Nephron (organoid): ENCODE results near the gene PREPL.

Experiments
- H3K27ac Mint-ChIP-seq, 3 experiments: 2 replicates each; pipeline ENCODE4 v1.8.0; 2020; ENCODE audit warnings: mixed read lengths in 3 of 3, mild to moderate bottlenecking in 2 of 3, moderate library complexity in 1 of 3
- H3K27me3 Mint-ChIP-seq: 2 replicates; pipeline ENCODE4 v1.8.0; 2021; ENCODE audit warnings: low read depth, mild to moderate bottlenecking, moderate library complexity, mixed read lengths
- H3K36me3 Mint-ChIP-seq: 2 replicates; pipeline ENCODE4 v1.8.0; 2020; ENCODE audit warnings: low read depth, mixed read lengths
- H3K4me1 Mint-ChIP-seq: 2 replicates; pipeline ENCODE4 v1.8.0; 2020; ENCODE audit warnings: mixed read lengths
- H3K4me3 Mint-ChIP-seq, 3 experiments: 2 replicates each; pipeline ENCODE4 v1.8.0; 2020; ENCODE audit warnings: mild to moderate bottlenecking in 3 of 3, mixed read lengths in 3 of 3, moderate library complexity in 2 of 3
- H3K9me3 Mint-ChIP-seq: 2 replicates; pipeline ENCODE4 v1.8.0; 2020; ENCODE audit warnings: mixed read lengths
- CTCF ChIP-seq, 3 experiments: fragments of 200-600 bp; sonication (generic); IDR thresholded peaks; one replicate each; pipeline ENCODE4 v1.5.0; 2021; ENCODE audit warnings: antibody characterized with exemption in 3 of 3; ENCODE audit not compliant: unreplicated experiment in 3 of 3

Gene PREPL

GRCh38 chr2:44271296-44271695, 90.0 kb downstream of the PREPL start:
- H3K4me1 Mint-ChIP-seq: peaks cover 12% of the 10 kb centered on the region
- no peak overlapping the region for H3K4me3 Mint-ChIP-seq
- H3K9me3 Mint-ChIP-seq: no peaks in the 10 kb centered on the region

GRCh38 chr2:44269831-44270230, 91.5 kb downstream of the PREPL start:
- H3K27me3 Mint-ChIP-seq: no peaks in the 10 kb centered on the region
- H3K27ac Mint-ChIP-seq: peak overlapping the region in 1 of 3 experiments; percentile 60
- no peaks in the 10 kb centered on the region for H3K36me3 Mint-ChIP-seq
- no peak for TF ChIP-seq CTCF (IDR thresholded peaks at IDR 0.05; ENCODE audit: unreplicated experiment in 3 of 3)
- H3K4me3 Mint-ChIP-seq: no peak overlapping the region
- H3K4me1 Mint-ChIP-seq: peaks cover 12% of the 10 kb centered on the region
- no peaks in the 10 kb centered on the region for H3K9me3 Mint-ChIP-seq

More at GRCh38 chr2:44271296-44271695, 90.0 kb downstream of the PREPL start:
- no peak for TF ChIP-seq CTCF (IDR thresholded peaks at IDR 0.05; ENCODE audit: unreplicated experiment in 3 of 3)
- Mint-ChIP-seq H3K27me3 (no peaks in the 10 kb centered on the region), H3K27ac (no peak overlapping the region), H3K36me3 (no peaks in the 10 kb centered on the region)

GRCh38 chr2:44267796-44268648, 93.3 kb downstream of the PREPL start:
- no peaks in the 10 kb centered on the region for H3K27me3 Mint-ChIP-seq
- H3K4me1 Mint-ChIP-seq: peaks cover 12% of the 10 kb centered on the region
- H3K9me3 Mint-ChIP-seq: no peaks in the 10 kb centered on the region
- H3K36me3 Mint-ChIP-seq: no peaks in the 10 kb centered on the region
- peak overlapping the region; percentile 42 to 83 (median 58) for H3K27ac Mint-ChIP-seq
- H3K4me3 Mint-ChIP-seq: no peak overlapping the region
- TF ChIP-seq CTCF (IDR thresholded peaks at IDR 0.05; ENCODE audit: unreplicated experiment in 3 of 3): no peak
